Pons (tissue), 1 donor: ENCODE measurements around the gene INTS4.
"Not testable (repeated sequence)": the region's sequence is repeated elsewhere in the genome, so short reads cannot be mapped to it uniquely, and the experiment has no call there.

Experiments
- DNase-seq: peaks from one replicate; pipeline ENCODE4 v3.0.0-alpha.2; 2016; ENCODE audit warnings: low spot score

Gene INTS4, protein sequence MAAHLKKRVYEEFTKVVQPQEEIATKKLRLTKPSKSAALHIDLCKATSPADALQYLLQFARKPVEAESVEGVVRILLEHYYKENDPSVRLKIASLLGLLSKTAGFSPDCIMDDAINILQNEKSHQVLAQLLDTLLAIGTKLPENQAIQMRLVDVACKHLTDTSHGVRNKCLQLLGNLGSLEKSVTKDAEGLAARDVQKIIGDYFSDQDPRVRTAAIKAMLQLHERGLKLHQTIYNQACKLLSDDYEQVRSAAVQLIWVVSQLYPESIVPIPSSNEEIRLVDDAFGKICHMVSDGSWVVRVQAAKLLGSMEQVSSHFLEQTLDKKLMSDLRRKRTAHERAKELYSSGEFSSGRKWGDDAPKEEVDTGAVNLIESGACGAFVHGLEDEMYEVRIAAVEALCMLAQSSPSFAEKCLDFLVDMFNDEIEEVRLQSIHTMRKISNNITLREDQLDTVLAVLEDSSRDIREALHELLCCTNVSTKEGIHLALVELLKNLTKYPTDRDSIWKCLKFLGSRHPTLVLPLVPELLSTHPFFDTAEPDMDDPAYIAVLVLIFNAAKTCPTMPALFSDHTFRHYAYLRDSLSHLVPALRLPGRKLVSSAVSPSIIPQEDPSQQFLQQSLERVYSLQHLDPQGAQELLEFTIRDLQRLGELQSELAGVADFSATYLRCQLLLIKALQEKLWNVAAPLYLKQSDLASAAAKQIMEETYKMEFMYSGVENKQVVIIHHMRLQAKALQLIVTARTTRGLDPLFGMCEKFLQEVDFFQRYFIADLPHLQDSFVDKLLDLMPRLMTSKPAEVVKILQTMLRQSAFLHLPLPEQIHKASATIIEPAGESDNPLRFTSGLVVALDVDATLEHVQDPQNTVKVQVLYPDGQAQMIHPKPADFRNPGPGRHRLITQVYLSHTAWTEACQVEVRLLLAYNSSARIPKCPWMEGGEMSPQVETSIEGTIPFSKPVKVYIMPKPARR

DNA sequence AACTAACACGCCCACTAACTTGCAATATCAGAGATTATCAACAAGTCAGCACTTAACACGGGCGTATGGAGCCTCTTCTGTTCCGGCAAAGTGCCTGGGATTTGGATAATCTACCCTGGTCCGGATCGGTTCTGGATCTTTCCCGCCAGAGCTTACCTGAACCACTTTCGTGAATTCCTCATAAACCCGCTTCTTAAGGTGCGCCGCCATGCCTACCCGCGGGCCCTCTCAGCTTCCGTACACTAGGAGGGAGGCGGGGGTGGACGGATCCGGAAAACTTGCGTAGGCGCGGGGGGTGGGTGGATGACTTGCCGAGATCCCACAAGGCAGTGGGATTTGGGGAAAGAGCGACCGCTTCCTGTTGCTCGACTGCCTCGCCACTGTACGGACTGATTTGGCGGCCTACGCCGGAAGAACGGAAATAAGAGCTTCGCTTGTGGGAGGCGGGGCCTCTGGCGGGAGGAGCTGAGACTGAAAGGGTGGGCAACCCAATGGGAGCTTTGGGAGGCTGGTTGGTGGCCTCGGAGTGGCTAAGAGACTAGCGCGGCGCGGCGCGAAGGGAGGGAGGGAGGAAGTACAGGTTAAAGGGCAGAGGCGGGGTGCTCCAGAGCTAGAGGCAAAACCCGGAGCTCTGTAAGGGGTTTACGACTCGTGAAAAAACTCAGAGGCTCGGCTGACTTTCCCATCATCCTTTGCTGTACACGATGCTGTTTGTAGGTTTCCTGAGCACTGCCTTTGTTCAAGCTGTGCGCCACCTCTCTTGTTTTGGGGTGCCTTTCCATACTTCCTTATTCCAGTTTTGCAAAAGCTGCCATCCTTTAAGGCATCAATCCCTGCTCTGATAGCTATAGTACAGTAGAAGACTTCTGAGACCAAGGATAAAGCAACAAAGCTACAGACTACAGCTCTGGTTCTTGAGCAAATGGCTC lies at the start of gene INTS4:
Gene INTS4 (minus strand): TSS at position 235 of the 929 bp plus-strand sequence. CDS start 25 bp downstream, at position 210.
- peak; percentile 100 for DNase-seq

DNA sequence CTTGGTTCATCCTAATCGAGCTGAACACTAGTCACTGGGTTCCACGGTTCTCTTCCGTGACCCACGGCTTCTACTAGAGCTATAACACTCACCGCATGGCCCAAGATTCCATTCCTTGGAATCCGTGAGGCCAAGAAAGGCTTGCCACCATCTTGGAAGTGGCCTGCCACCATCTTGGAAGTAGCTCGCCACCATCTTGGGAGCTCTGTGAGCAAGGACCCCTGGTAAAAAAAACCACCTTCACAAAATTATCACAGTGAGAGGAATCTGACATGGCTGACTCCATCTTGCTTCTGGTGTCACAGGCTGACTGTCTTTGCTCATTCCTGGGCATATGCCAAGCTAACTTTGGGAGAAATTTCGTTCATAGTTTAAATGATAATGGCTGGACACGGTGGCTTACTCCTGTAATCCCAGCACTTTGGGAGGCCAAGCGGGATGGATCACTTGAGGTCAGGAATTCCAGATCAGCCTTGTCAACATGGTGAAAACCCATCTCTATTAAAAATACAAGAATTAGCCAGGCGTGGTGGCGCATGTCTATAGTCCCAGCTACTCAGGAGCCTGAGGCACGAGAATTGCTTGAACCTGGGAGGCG lies 47.5 kb upstream of the INTS4 start:
- DNase-seq = no peak

DNA sequence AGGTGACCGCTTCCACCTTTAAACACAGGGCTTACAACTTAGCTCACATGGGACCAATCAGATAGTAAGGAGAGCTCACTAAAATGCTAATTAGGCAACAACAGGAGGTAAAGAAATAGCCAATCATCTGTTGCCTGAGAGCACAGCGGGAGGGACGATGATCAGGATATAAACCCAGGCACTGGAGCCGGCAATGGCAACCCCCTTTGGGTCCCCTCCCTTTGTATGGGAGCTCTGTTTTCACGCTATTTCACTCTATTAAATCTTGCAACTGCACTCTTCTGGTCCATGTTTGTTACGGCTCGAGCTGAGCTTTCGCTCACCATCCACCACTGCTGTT lies 46.9 kb upstream of the INTS4 start:
- DNase-seq = not testable (repeated sequence)

- DNase-seq = no peak
These were observed 46.4 kb upstream of the INTS4 start for GRCh38 chr11:78040691-78041379.

GRCh38 chr11:78039919-78040671 lies 45.6 kb upstream of the INTS4 start:
- peak; percentile 61 for DNase-seq

DNA sequence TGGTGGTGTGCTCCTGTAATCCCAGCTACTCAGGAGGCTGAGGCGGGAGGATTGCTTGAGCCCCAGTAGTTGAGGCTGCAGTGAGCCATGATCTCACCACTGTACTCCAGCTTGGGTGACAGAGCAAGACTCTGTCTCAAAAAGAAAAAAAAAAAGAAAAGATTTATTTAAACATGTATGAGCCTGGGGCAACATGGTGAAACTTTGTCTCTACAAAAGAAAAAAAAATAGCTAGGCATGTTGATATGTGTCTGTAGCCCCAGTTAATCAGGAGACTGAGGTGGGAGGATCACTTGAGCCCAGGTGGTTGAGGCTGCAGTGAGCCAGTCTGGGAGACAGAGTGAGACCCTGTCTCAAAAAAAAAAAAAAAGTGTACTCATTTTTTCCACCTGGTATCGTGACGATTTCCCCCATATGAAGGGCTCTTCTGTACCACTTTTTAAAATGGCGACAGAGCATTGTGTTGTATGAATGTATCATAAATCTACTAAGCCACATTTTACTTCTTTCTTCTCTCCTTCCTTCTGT lies 45.0 kb upstream of the INTS4 start:
- no peak for DNase-seq

- no peak for DNase-seq
These were observed 44.3 kb upstream of the INTS4 start for GRCh38 chr11:78038697-78039313.

- DNase-seq = no peak
These were observed 43.6 kb upstream of the INTS4 start for GRCh38 chr11:78037825-78038620.

GRCh38 chr11:78037056-78037455 lies 42.6 kb upstream of the INTS4 start:
- no peak for DNase-seq

DNA sequence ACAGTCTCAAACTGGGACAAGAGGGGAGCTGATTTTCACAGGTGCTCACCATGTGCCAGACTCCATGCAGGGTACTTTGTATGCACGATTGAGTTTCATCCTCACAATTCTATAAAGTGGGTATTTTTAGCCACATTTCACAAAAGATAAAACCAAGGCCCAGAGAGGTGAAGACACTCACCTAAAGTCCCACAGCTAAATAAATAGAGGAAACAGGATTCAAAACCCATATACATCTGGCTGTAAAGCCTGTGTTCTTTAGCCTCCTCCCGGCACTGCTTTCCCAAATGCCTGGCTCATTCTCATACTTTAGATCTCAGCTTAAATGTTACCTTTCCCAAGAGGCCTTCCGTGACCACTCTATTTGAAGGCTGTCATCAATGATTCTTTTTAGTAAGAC lies 41.8 kb upstream of the INTS4 start:
- no peak for DNase-seq

DNA sequence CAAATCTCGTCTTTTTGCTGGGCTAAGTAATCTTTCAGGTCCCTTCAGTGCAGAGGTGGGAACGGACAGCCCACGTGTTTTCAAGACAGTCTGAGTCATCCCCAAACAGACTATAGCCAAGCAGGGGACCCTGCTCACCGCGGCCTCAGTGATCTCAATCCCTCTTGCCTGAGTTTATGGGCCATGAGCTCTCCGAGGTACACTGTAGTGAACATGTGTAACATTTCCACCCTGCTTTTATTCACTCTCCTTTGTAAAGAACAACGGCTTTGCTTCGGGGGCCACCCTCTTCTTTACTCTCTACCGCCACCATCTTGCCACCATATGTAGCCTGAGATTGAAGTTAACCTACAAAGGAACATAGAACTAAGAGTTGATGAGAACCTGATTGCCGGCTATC lies 40.2 kb upstream of the INTS4 start:
- no peak for DNase-seq

GRCh38 chr11:78033040-78033439 lies 38.6 kb upstream of the INTS4 start:
- no peak for DNase-seq

- DNase-seq = no peak
These were observed 37.6 kb upstream of the INTS4 start for GRCh38 chr11:78032090-78032489.

- DNase-seq = no peak
These were observed 37.2 kb upstream of the INTS4 start for GRCh38 chr11:78031629-78032028.

- peak; percentile 99 for DNase-seq
These were observed 36.2 kb upstream of the INTS4 start for GRCh38 chr11:78030429-78031325.

DNA sequence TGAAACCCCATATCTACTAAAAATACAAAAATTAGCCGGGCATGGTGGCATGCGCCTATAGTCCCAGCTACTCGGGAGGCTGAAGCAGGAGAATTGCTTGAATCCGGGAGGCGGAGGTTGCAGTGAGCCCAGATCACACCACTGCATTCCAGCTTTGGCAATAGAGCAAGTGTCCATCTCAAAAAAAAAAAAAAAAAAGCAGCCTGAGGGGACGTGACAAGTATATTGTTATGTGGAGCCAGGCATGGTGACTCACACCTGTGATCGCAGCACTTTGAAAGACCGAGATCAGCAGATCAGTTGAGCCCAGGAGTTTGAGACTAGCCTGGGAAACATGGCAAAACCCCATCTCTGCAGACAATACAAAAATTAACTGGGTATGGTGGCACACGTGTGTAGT lies 34.0 kb upstream of the INTS4 start:
- not testable (repeated sequence) for DNase-seq

DNA sequence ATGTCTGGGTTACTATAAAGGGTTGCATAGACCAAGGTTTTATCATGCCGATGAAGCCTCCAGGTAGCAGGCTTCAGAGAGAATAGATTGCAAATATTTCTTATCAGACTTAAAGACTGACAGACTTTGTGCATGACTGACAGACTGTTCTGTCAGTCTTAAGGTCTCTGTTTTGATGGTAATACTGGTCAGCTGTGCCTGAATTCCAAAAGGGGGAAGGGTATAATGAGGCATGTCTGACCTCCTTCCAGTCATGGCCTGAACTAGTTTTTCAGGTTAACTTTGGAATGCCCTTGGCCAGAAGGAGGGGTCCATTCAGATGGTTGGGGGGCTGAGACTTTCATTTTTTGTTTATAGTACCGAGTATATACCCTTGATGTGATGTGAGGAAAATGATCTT lies 33.3 kb upstream of the INTS4 start:
- no peak for DNase-seq
